Fibroblast of skin of left biceps (primary cell): Measurements from ENCODE around the gene ATL2.
"Not testable (repeated sequence)": the region's sequence is repeated elsewhere in the genome, so short reads cannot be mapped to it uniquely, and the experiment has no call there.

ENCODE experiments used
- DNase-seq, 2 experiments: peaks; one replicate each; pipeline ENCODE4 v3.0.0-alpha.2; 2013; ENCODE audit warnings: low read depth in 2 of 2

ATL2 gene

DNA sequence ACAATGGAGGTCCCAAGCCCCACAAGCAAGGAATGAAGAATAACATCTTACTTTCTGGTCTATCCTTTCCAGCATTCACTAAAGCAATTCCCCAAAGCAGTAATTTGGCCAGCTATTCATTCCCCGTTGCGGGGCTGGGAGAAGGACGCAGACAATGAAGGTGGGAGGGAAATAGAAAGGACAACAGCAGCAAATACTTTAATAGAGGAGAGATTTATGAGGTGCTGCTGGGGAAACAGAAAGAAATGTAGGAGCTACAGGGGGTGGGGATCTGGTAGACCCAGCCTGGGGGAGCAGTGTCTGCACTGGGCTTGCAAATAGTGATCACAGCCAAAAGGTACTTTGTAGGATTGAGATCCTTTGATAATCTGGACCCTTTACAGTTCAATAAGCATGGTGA, 13.9 kb upstream of the ATL2 start:
- DNase-seq, result no peak

DNA sequence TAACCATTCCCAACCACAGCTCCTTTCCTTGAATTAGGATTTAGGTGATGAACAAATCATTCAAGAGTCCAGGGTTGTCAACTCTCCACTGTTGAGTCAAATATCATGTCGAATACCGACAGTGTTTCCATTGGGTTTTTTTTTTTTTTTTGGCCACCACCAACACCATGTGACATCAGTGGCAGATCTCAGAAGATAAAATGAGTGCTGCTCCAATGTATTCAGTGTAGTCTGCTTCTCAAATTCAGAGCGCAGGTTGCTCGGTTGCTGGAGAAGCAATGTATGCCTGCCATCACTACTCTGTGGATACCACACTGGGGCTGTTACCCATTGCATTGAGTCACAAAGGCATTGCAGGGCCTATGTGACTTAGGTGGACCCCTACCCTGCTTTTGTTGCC, 10.8 kb upstream of the ATL2 start:
- DNase-seq, result no peak

DNA sequence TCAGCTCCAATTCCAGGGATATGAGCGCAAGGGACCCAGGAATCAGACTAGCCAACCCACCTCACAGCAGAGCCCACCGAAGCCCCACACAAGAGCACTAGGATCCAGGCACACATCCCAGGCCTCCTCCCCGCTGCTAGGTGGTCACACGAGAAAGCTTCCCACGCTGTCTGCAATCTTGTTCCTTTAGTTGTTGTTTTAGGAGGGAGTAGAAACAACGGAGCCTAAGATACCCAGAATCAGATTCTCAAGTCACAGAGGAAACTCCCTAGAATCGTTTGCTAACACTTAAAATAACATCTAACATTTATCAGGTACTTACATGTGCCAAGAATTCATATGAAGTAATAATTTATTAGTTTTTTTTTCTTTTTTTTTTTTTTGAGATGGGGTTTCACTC, 9.7 kb upstream of the ATL2 start:
- no peak for DNase-seq

DNA sequence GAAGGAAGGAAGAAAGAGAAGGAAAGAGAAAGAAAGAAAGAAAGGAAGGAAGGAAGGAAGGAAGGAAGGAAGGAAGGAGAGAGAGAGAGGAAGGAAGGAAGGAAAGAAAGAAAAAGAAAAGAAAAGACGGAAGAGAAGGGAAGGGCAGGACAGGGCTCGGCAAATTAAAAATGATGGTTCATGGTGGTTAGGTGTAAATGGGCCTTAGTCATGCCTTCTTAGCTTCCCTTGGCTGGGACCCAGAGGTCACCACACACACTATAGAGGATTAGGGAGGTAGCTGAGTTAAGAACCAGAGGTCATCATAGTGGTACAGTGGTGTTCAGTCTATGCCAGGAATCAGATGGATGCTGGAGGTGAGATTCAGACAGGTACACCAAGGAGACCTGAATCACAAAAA, 9.3 kb upstream of the ATL2 start:
- no peak for DNase-seq

DNA sequence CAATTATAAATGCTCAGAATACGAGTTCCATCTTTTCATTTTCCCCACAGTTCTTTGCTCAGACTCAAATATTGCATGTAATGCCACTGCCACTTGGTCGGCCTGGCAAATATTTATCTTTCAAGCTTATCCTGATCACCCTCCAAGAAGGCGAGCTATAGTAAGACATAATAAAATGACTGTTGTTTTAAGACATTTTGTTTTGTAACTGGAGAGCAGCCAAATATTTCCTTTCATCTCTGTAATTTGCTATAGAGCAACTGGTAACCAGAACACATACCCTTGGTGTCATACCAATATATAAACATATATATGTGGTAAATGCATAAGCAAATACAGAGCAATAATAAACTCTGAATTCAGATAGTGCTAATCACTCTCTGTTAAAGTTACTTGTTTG, 7.3 kb upstream of the ATL2 start:
- no peak for DNase-seq

DNA sequence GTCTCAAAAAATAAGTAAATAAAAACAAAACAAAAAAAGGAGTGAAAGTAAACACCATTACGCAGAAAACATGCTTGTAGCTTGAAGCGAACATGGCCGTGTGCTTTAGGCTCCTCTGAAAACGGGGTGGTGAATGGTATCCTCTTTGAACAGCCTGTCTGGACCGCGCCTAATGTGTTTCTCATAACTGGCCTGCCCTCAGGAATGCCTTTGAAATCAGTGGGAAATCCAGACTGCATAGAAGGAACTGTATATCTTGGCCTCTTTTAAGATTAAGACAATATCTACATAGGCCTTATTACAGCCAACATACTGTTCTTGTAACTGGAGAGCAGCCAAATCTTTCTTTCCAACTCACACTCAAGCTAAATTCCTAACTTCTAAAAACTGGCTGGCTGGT, 6.7 kb upstream of the ATL2 start:
- not testable (repeated sequence) for DNase-seq

DNA sequence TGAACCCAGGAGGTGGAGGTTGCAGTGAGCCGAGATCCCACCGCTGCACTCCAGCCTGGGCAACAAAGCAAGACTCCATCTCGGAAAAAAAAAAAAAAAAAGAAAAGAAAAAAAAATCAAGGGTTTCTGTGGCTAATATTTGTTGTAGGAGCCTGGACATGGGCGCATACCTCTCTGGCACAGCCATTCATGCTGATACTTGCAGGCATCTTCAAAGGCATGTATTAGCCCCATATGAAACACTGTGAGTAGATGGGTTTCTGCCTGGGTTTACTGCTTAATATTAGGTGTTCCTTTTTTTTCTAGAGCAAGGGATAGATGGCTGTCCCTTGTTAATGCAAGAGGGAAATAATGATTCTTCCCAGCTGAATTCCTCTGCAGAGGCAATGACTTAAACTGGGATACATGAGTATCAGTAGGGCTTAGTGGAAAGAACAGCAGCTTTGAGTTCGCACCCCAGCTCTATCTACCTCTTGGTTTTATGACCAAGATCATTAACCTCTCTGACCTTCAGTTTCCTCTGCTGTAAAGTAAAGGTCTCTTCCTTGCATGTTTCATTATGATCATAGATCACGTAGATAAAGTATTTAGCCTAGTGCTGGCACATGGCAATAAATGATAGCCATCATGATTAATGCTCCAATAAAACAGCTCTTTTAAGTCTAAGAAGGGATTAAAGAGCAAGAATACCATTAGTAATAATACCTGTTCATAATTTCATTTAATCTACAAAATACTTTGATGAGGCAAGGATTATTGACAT, 4.5 kb upstream of the ATL2 start:
- no peak for DNase-seq

DNA sequence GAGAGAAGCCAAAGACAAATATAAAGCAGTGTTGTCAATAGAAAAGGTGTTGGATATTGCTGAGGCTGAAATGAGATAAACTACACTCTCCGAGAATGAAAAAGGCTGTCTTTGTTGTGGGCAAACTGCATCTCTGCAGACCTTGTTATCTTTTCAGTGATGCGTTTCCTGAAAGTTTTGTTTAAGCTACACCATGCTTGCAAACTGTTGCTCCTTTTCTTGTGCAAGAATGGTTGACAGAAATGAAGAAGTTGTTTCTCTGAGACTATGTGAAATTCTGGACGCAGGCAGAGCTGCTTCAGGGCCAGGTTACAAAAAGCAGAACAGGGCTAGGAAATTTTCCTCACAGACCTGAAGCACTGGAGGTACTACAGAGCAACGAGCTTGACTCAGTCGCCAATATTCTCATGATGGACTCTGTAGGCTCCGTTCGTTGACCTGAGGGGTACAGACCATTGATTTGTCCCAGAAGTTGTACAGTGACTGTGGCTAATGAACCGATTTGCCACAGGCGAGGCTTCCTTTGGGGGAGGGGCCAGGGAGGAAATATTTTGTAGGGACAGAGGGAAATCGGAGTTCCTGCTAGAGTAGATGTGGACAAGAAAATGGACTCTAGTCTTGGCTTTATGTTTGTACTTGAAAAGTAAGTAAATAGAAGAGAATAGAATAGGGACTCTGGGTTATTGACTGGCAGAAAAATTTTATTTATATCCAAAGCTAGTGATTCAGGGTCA, 3.5 kb upstream of the ATL2 start:
- no peak for DNase-seq

DNA sequence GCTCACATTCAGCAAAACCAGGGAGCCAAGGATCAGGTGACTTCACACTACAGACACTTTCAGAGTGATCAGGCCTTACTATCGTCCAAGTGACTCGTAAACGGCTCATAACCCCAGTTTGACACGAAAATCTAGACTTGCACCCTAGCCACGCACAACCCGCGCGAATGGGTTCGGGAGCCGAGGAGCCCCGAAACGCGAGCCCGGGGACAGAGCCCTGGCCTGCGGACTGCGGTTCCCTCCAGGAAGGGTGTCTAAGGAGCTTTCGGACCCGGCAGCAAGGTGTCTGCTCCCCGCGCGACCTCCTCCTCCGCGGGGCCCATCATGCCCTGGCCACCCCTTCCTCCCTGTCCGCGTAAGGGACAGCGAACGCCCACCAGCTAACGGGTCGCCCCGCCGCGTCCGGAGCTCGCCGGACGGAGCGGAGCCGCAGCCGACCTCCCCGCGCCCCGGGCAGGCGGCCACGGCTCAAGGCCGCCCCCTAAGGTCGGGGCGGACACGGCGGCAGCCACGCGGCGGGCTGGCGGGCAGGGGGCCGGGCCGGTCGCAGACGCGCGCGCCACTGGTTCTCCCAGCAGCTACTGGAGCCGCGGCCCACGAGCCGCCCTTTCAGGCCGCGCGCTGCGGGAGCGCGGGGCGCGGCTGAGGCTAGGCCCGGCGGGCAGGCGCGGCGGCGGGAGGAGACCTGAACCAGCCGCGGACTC, 575 bp downstream of the ATL2 start:
- DNase-seq, result no peak

DNA sequence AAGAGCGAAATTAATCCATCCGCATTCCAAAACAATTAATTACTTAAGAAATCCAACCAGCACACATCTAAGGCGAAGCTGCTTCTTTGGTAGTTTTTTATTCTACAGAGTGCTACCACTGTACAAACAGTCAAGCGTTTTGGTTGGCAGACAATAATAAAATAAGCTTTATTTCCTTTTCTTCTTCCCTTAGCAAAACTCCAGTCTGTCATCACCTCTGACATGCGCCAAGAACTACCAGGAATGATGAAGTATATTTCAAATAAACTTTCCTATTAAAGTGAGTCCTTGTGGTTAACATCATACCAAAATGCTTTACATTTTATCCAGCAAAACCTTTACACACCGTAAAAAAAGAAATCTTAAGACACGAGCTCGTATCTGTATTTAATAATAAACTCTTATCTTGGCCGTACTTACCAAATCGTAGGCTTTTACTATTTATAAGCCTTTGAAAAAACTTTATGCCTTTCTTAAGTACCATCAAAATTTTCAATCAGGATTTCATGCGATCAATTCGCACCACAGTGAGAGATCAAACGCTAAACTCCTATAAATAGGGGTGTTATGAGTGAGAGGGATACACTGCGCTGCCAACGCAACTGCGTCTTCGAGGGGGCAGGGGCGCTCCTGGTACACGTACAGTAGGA, 1.3 kb downstream of the ATL2 start:
- DNase-seq, result no peak

DNA sequence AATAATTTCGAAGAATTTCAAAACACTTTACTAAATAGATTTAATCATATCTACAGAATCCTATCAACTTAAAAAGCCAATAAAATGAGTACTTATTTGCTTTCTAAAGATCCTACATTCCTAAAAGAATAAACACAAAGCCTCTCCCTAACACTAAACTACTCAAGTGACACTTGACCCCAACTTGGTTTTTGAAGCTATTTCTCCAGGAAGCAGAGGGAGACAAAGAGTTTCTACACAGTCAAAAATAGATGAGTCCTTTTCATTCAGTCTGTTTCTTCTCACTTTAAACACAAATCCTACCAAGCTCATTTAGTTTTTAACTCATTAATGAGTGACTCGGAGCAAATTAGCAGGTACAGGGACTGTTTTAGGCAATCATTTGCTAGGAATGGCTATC, 2.1 kb downstream of the ATL2 start:
- no peak for DNase-seq

DNA sequence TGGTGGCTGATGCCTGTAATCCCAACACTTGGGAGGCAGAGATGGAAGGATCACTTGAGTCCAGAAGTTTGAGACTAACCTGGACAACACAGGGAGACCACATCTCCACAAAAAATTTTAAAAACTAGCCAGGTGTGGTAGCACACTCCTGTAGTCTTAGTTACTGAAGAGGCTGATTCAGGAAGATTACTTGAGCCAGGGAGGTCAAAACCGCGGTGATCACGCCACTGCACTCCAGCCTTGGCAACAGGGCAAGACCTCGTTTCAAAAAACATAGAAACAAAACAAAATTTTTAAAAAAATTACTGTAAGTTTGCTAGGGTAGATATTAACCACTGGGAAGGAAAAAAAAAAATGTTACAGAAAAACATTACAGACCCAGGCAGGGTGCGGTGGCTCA, 5.8 kb downstream of the ATL2 start:
- no peak for DNase-seq

DNA sequence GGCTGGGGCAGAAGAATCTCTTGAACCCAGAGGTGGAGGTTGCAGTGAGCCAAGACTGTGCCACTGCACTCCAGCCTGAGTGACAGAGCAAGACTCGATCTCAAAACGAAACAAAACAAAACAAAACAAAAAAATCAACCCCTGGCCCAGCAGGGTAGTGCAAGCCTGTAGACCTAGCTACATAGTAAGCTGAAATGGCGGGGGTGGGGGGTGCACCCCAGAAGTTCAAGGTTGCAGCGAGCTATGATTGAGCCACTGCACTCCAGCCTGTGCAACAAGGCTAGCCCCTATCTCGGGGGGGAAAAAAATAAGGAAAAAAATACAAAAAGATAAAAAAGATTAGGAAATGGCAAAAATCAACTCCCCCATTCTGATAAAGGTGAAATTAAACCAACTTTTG, 6.4 kb downstream of the ATL2 start:
- no peak for DNase-seq

DNA sequence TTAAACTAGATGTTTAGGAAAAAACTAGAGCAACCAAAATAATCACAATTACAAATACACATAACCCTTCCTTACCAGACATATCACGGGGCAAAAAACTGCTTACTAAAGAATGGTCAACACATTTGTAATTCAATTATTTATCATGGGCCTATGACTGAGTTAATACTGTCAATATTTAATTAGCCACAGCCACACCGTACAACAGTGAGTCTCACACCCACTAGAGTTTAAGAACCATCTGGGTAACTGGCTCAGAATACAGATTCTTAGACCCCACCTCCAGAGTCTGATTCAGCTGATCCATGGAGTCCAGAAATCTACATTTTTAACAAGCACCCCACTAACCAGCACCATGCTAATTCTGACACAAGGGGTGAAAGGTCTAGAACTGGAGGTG, 14.8 kb downstream of the ATL2 start:
- DNase-seq, result no peak

DNA sequence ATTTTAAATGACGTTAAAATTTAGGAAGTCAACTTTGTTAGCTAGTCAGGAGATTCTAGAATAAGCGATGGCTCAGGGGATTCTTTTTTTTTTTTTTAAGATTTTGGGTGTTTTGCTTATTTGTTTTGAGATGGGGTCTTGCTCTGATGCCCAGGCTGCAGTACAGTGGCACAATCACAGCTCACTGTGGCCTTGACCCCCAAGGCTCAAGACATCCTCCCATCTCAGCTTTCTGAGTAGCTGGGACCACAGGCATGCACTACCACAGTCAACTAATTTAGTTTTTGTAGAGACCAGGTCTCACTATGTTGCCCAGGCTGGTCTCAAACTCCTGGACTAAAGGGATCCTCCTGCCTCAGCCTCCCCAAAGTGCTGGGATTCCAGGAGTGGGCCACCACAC, 16.9 kb downstream of the ATL2 start:
- no peak for DNase-seq

DNA sequence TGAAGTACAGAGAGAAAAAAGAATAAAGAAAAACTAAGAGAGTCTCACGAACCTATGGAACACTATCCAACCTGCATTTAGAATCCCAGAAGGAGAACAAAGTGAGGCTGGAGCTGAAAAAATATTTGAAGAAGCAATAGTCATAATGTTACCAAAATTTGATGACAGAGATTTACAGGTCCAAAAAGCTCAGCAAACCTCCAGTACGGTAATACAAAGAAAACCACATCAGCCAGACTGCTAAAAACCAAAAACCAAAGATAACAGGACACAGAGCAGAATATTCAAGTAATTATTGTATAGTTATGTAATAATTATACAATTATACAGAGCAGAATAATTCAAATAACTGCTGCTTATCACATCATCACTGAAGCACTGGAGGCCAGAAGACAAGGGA, 23.7 kb downstream of the ATL2 start:
- no peak for DNase-seq

DNA sequence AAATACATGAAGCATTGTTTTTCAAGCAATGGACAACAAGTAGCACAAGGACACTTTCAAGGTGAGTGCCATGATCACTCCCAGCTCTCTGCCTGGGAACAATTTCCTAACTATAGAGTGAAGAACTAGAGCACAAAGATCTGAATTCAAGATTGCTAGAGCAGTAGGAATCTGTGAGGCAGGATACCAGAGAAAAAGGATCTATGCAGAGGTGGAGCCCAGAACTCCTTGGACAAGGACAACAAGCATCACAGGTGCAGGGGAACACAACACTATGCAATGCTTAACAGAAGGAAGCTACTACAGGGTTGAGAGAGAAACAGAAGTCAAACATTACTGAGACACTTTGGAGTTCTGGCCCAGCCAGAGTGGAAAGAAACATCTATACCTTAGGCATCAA, 24.7 kb downstream of the ATL2 start:
- no peak for DNase-seq

DNA sequence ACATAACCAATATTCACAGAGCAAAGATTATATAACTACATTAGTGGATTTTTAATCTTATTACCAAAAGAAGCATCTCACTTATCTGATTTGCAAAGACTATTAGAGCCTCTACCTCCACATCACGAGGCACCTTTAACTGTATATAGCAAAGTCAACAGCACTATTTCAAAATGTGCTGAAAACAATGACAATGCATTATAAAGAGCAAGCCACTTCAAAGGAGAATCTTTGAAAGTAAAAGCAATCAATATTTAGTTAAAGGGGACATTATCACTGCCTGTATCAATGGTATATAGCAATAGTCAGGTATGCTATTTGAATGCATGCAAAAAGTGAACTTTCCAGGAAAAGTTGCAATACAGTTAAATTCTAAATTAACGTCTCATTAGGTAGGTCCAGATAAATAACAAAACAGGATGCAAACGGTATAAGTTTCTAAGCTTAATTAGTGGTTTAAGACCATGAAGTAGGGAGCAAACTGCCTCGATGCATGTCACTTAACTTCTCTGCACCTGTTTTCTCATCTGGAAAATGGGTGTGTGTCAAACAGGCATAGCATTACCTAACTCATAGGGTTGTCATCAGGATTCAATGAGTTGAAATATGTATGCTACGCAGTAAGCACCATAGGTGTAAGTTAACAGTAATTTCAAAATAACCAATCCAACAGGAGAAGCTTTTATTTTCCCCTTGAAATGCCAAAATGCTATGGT, 31.6 kb downstream of the ATL2 start:
- DNase-seq, result no peak

DNA sequence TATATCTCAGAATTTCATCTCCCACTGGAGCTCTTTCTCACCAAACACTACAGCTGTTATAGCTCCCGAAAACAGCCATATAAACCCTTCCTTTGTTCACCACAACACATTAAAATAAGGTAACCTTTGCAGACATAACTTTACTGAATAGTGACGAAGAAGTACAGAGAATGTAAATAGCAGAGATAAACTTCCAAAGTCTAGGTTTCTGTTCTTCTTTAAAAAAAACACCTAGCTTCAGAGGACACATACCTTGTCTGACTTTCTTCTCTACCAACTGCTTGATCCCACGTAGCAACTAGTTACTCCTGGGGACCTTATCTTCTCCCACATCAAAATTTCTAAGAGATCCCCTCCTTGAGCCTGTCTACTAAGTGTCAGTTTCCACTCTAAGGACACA, 32.3 kb downstream of the ATL2 start:
- DNase-seq, result no peak

DNA sequence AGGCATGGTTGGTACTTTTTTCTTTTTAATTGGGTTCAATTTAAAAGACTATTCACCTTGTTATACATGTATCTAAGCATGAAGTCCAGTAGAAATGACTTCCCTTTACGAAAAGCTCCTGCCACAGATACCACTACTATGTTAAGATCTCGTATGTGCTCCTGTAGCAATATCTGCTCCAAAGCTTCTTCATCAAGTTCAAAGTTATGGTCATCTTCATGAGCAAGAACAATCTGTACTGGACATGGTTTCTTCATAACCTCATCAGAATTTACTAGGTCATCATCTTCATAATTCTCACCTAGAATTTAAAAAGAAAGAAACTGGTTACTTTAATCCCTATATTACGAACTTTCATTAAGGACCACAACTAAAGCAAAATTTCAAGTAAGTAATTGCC, 33.9 kb downstream of the ATL2 start:
- no peak for DNase-seq

DNA sequence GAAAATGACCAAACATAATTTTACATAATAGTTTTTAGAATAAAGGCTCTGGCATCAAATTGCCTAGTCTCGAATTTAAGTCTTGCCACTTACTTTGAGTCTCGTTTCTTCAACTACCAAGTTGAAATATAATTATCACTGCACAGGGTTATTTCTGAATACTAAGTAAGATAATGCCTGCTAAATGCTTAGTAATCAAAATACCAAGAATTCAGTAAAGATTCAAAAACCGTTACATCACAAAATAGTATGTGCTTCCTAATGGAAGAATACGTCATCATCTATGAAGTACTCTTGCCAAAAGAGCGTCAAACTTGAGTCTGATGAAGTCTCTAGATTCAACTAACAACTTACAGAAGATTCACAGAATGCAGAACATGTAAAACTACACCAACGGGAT, 40.5 kb downstream of the ATL2 start:
- no peak for DNase-seq

DNA sequence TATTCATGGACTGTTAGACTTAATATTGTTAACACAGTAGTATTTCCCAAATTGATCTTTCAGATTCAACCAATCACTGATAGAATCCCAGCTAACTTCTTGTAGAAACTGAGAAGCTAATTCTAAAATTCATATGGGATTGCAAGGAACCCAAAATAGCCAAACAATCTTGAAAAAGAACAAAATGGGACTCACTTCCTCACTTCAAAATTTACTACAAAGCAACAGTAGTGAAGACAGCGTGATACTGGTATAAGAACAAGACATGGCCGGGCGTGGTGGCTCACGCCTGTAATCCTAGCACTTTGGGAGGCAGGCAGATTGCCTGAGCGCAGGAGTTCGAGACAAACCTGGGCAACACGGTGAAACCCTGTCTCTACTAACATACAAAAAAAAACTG, 46.3 kb downstream of the ATL2 start:
- DNase-seq, result no peak
